ENCODE measurements around the gene NKD2.
"Not testable (repeated sequence)": the region's sequence is repeated elsewhere in the genome, so short reads cannot be mapped to it uniquely, and the experiment has no call there.

The NKD2 gene

GRCh38 chr5:1057485-1058082 lies 49.0 kb downstream of the NKD2 start:
- DNase-seq (ENCODE audit: low read depth) = no peak

GRCh38 chr5:1058083-1058945 lies 49.7 kb downstream of the NKD2 start:
- no peak for DNase-seq (ENCODE audit: low read depth)

- no peak for DNase-seq (ENCODE audit: low read depth)
Observed at GRCh38 chr5:1058988-1059883, 50.6 kb downstream of the NKD2 start.

- DNase-seq (ENCODE audit: low read depth) = no peak
Observed at GRCh38 chr5:1059884-1060263, 51.3 kb downstream of the NKD2 start.

- no peak for DNase-seq (ENCODE audit: low read depth)
Observed at GRCh38 chr5:1060535-1060981, 52.0 kb downstream of the NKD2 start.

- not testable (repeated sequence) for DNase-seq (ENCODE audit: low read depth)
Observed at GRCh38 chr5:1061292-1061691, 52.7 kb downstream of the NKD2 start.

- DNase-seq (ENCODE audit: low read depth) = no peak
Observed at GRCh38 chr5:1061916-1062315, 53.3 kb downstream of the NKD2 start.

GRCh38 chr5:1062761-1063568 lies 54.4 kb downstream of the NKD2 start:
- DNase-seq (ENCODE audit: low read depth) = no peak

GRCh38 chr5:1063661-1064382 lies 55.2 kb downstream of the NKD2 start:
- no peak for DNase-seq (ENCODE audit: low read depth)

- no peak for DNase-seq (ENCODE audit: low read depth)
Observed at GRCh38 chr5:1064383-1065142, 56.0 kb downstream of the NKD2 start.

- DNase-seq (ENCODE audit: low read depth) = no peak
Observed at GRCh38 chr5:1065143-1065750, 56.6 kb downstream of the NKD2 start.

GRCh38 chr5:1065891-1066650 lies 57.5 kb downstream of the NKD2 start:
- no peak for DNase-seq (ENCODE audit: low read depth)

GRCh38 chr5:1066676-1067075 lies 58.1 kb downstream of the NKD2 start:
- no peak for DNase-seq (ENCODE audit: low read depth)

GRCh38 chr5:1067141-1068121 lies 58.8 kb downstream of the NKD2 start:
- no peak for DNase-seq (ENCODE audit: low read depth)

- DNase-seq (ENCODE audit: low read depth) = no peak
Observed at GRCh38 chr5:1068204-1068894, 59.7 kb downstream of the NKD2 start.

GRCh38 chr5:1068895-1069719 lies 60.5 kb downstream of the NKD2 start:
- no peak for DNase-seq (ENCODE audit: low read depth)
